Kidney (tissue), 14 donors: Measurements from ENCODE around the gene PCSK2. TPM values are rescaled to one million over a fixed set of nuclear protein-coding genes. Genes with fewer than 3 reads are reported as not detected.

Source experiments
- DNase-seq, 5 donors: peaks; one replicate each; pipeline ENCODE4 v3.0.0-alpha.2; 2013 to 2020
- FAIRE-seq: peaks from 2 replicates; lab custom pipeline; 2012; peaks lifted over from hg19 to GRCh38; lab: Jason Lieb, UNC
- H3K27ac ChIP-seq, 2 donors: one replicate each; pipeline ENCODE4 v1.7.0; 2013; ENCODE audit warnings: low read depth in 2 of 2, low read length in 2 of 2, inconsistent platforms in 1 of 2
- H3K27me3 ChIP-seq: one replicate; pipeline ENCODE4 v1.7.1; 2013; ENCODE audit warnings: low read length, inconsistent platforms; ENCODE audit not compliant: control insufficient read depth, insufficient read depth
- H3K36me3 ChIP-seq, 3 donors: one replicate each; pipeline versions ENCODE4 v1.7.0 to v1.7.1; 2013; ENCODE audit warnings: low read length in 3 of 3, control low read depth in 1 of 3, inconsistent platforms in 1 of 3; ENCODE audit not compliant: insufficient read depth in 3 of 3, control insufficient read depth in 2 of 3
- H3K4me1 ChIP-seq, 3 donors: one replicate each; pipeline versions ENCODE4 v1.7.0 to v1.7.1; 2013; ENCODE audit warnings: low read length in 3 of 3, inconsistent platforms in 1 of 3, low read depth in 1 of 3; ENCODE audit not compliant: control insufficient read depth in 2 of 3, insufficient read depth in 2 of 3
- H3K4me3 ChIP-seq, 3 donors: one replicate each; pipeline versions ENCODE4 v1.7.0 to v1.8.1; 2013; ENCODE audit warnings: low read length in 3 of 3, control low read depth in 1 of 3, inconsistent platforms in 1 of 3
- H3K9ac ChIP-seq, 3 donors: one replicate each; pipeline versions ENCODE4 v1.7.0 to v1.7.1; 2013; ENCODE audit warnings: low read length in 3 of 3, control low read depth in 1 of 3, inconsistent platforms in 1 of 3
- H3K9me3 ChIP-seq, 3 donors: one replicate each; pipeline versions ENCODE4 v1.7.0 to v1.7.1; 2013; ENCODE audit warnings: low read length in 3 of 3, control low read depth in 1 of 3, inconsistent platforms in 1 of 3; ENCODE audit not compliant: control insufficient read depth in 2 of 3, insufficient read depth in 1 of 3
- CTCF ChIP-seq: IDR thresholded peaks from 3 replicates; pipeline ENCODE4 v1.5.1; 2012; ENCODE audit warnings: mild to moderate bottlenecking, moderate library complexity, borderline replicate concordance; ENCODE audit not compliant: insufficient read depth; ENCODE audit errors: extremely low read depth
- intact Hi-C: fragments of 100-400 bp; cut with DNase I; formaldehyde crosslinking; loops from one replicate; pipeline ENCODE4 v1.11.1; 2022
- polyA plus RNA-seq: library from polyadenylated mRNA; stranded (reverse); fragments of 350-450 nt; fragmentation: Illumina TruSeq; extraction: RNeasy Lipid Tissue Mini Kit (QIAGEN cat#74804); gene quantifications from one replicate; pipeline ENCODE4 v1.2.3, GENCODE V29; 2014; ENCODE audit warnings: low read depth, low replicate concordance; ENCODE audit not compliant: insufficient read depth
- total RNA-seq: library from RNA; stranded (reverse); fragmentation: NEBNext Ultra II Directional; extraction: Animal tissue kit (Norgen Biotek cat#: 25700); gene quantifications from one replicate; pipeline ENCODE4 v1.2.1, GENCODE V29; 2021
- donor health status: control.
- donor health status: control.
- donor health status: control.
- donor health status: control.
- donor health status: control.
- donor health status: DM: yes; HTN: yes; CAD: no.
- donor health status: Normal renal cell carcinoma (clear cell type).

PCSK2 gene
- total and polyA plus RNA-seq, 2 donors from 2014 or later = 0.22 to 0.54 TPM

- intact Hi-C loops = no loop called here
- H3K4me1 ChIP-seq = peaks cover 0 to 4% (median 4%) of the 10 kb centered on the region in 3 donors
- DNase-seq (no peak), FAIRE-seq (no peak)
- H3K4me3 ChIP-seq = no peak overlapping the region
- no peak overlapping the region for H3K9ac ChIP-seq
- TF ChIP-seq CTCF = no peak
- H3K36me3 ChIP-seq = no peaks in the 10 kb centered on the region
- no peaks in the 10 kb centered on the region for H3K9me3 ChIP-seq
- no peaks in the 10 kb centered on the region for H3K27me3 ChIP-seq
- H3K27ac ChIP-seq = no peak overlapping the region
Observed at GRCh38 chr20:17407550-17407949, 180.7 kb downstream of the PCSK2 start.

GRCh38 chr20:17417225-17417624 lies 190.4 kb downstream of the PCSK2 start:
- H3K27me3 ChIP-seq = no peaks in the 10 kb centered on the region
- no peak overlapping the region for H3K9ac ChIP-seq
- no peaks in the 10 kb centered on the region for H3K9me3 ChIP-seq
- DNase-seq (no peak), FAIRE-seq (no peak)
- no peaks in the 10 kb centered on the region for H3K36me3 ChIP-seq
- TF ChIP-seq CTCF = no peak
- H3K4me1 ChIP-seq = no peaks in the 10 kb centered on the region
- H3K4me3 ChIP-seq = no peak overlapping the region
- no peak overlapping the region for H3K27ac ChIP-seq
- intact Hi-C loops = no loop called here

GRCh38 chr20:17418737-17419136 lies 191.9 kb downstream of the PCSK2 start:
- Histone ChIP-seq H3K9me3 (no peaks in the 10 kb centered on the region), H3K4me3 (no peak overlapping the region), H3K4me1 (no peaks in the 10 kb centered on the region), H3K9ac (no peak overlapping the region), H3K27ac (no peak overlapping the region), H3K36me3 (no peaks in the 10 kb centered on the region), H3K27me3 (no peaks in the 10 kb centered on the region)
- no peak for TF ChIP-seq CTCF
- no peak for FAIRE-seq
- DNase-seq = no peak
- intact Hi-C loops = no loop called here

- FAIRE-seq = no peak
Observed at GRCh38 chr20:17419479-17420041, 192.7 kb downstream of the PCSK2 start.

More at GRCh38 chr20:17419479-17420041, 192.7 kb downstream of the PCSK2 start:
- intact Hi-C loops = no loop called here
- H3K4me1 ChIP-seq = no peaks in the 10 kb centered on the region
- no peaks in the 10 kb centered on the region for H3K9me3 ChIP-seq
- no peaks in the 10 kb centered on the region for H3K36me3 ChIP-seq
- no peak overlapping the region for H3K27ac ChIP-seq
- TF ChIP-seq CTCF = no peak
- no peaks in the 10 kb centered on the region for H3K27me3 ChIP-seq
- H3K4me3 ChIP-seq = no peak overlapping the region
- no peak overlapping the region for H3K9ac ChIP-seq
- DNase-seq = no peak
